Activated naive CD8-positive, alpha-beta T cell treated with anti-CD3 and anti-CD28 coated beads for 36 hours (primary cell): ENCODE measurements around the gene AHSA1. TPM values are rescaled to one million over a fixed set of nuclear protein-coding genes. Genes with fewer than 3 reads are reported as not detected.

Source experiments
- DNase-seq: peaks from one replicate; pipeline ENCODE4 v3.0.0; 2021
- H3K27ac Mint-ChIP-seq: one replicate; pipeline ENCODE4 v1.8.0; 2022; ENCODE audit warnings: mild to moderate bottlenecking, moderate library complexity, mixed read lengths
- H3K27me3 Mint-ChIP-seq: one replicate; pipeline ENCODE4 v1.8.0; 2022; ENCODE audit warnings: mild to moderate bottlenecking, mixed read lengths
- H3K36me3 Mint-ChIP-seq: one replicate; pipeline ENCODE4 v1.8.0; 2021; ENCODE audit warnings: mild to moderate bottlenecking, mixed read lengths
- H3K4me1 Mint-ChIP-seq: one replicate; pipeline ENCODE4 v1.8.0; 2021; ENCODE audit warnings: mixed read lengths
- H3K4me3 Mint-ChIP-seq: one replicate; pipeline ENCODE4 v1.8.0; 2022; ENCODE audit warnings: mild to moderate bottlenecking, moderate library complexity, mixed read lengths
- H3K9me3 Mint-ChIP-seq: one replicate; pipeline ENCODE4 v1.8.0; 2022; ENCODE audit warnings: mixed read lengths
- total RNA-seq, 2 experiments: library from RNA; stranded (reverse); gene quantifications; one replicate each; pipeline ENCODE4 v1.2.3, GENCODE V29; 2021

The AHSA1 gene
- total RNA-seq, 2 experiments from 2014 or later = 381 to 390 TPM

GRCh38 chr14:77511486-77512162 is 53.7 kb downstream of the AHSA1 start:
- DNase-seq = no peak
- Mint-ChIP-seq H3K36me3 (peaks cover 23% of the 10 kb centered on the region), H3K4me1 (no peaks in the 10 kb centered on the region), H3K27ac (no peak overlapping the region), H3K4me3 (no peak overlapping the region), H3K9me3 (no peaks in the 10 kb centered on the region), H3K27me3 (no peaks in the 10 kb centered on the region)

DNA sequence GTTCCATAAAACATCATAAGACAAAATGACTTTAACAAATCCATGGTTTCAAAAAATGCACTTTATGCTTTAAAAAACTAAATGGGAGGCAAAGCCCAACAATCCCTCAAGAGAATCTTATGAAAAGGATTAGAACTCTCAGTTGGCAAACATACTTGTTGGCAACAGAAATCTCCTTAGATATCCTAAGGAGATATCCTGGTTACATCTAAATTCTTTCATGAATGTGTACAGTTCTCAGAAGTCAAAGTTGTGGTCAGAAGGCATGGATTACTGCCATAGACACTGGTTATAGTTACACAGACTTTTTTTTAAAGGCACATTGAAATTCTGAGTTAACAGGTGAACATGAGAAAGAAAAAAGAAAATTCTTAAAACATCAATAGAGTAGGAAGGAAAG is 58.2 kb downstream of the AHSA1 start:
- Mint-ChIP-seq H3K36me3 (peaks cover 40% of the 10 kb centered on the region), H3K27me3 (no peaks in the 10 kb centered on the region), H3K27ac (no peak overlapping the region), H3K4me3 (no peak overlapping the region), H3K9me3 (no peaks in the 10 kb centered on the region), H3K4me1 (no peaks in the 10 kb centered on the region)
- no peak for DNase-seq

Other genes with a start within 250 kb of the AHSA1 start
- gene NGB, start 186.9 kb upstream of the AHSA1 start, total RNA-seq = not detected
- 10 to 100 TPM; 14.2 to 18.1 TPM for gene POMT2, start 137.2 kb upstream of the AHSA1 start, total RNA-seq
- 10 to 100 TPM; 20.2 to 22.3 TPM for gene GSTZ1, start 137.1 kb upstream of the AHSA1 start, total RNA-seq
- 10 to 100 TPM; 25.0 to 26.0 TPM for gene TMED8, start 81.0 kb upstream of the AHSA1 start, total RNA-seq
- gene SAMD15, start 80.7 kb upstream of the AHSA1 start, total RNA-seq = under 1 TPM; 0.34 to 0.45 TPM
- under 1 TPM; 0.26 to 0.33 TPM for gene NOXRED1, start 34.6 kb upstream of the AHSA1 start, total RNA-seq
- 10 to 100 TPM; 15.6 to 16.4 TPM for gene VIPAS39, start 492 bp upstream of the AHSA1 start, total RNA-seq
- under 1 TPM; 0.29 to 0.44 TPM for gene ISM2, start 40.7 kb downstream of the AHSA1 start, total RNA-seq
- 10 to 100 TPM; 30.7 to 36.2 TPM for gene SPTLC2, start 158.5 kb downstream of the AHSA1 start, total RNA-seq
- gene ALKBH1, start 249.9 kb downstream of the AHSA1 start, total RNA-seq = 10 to 100 TPM; 18.5 to 22.1 TPM